Ascending aorta (tissue), 2 donors: ENCODE measurements around the gene KCNAB1. TPM values are rescaled to one million over a fixed set of nuclear protein-coding genes. Genes with fewer than 3 reads are reported as not detected.
"Not testable (repeated sequence)": the region's sequence is repeated elsewhere in the genome, so short reads cannot be mapped to it uniquely, and the experiment has no call there.

Experiments
- DNase-seq, 2 donors: peaks; one replicate each; pipeline ENCODE4 v3.0.0-alpha.2; 2019; ENCODE audit warnings: low spot score in 2 of 2
- H3K27ac ChIP-seq, 2 donors: fragments of 200-600 bp; sonication (generic); one replicate each; pipeline ENCODE4 v1.5.1; 2016 to 2017; ENCODE audit warnings: mild to moderate bottlenecking in 1 of 2
- H3K27me3 ChIP-seq: fragments of 200-600 bp; sonication (generic); one replicate; pipeline ENCODE4 v1.5.1; 2017
- H3K36me3 ChIP-seq, 2 donors: fragments of 200-600 bp; sonication (generic); one replicate each; pipeline ENCODE4 v1.5.1; 2016
- H3K4me1 ChIP-seq, 2 donors: fragments of 200-600 bp; sonication (generic); one replicate each; pipeline ENCODE4 v1.5.1; 2016 to 2017; ENCODE audit warnings: mild to moderate bottlenecking in 1 of 2
- H3K4me3 ChIP-seq, 2 donors: fragments of 200-600 bp; sonication (generic); one replicate each; pipeline ENCODE4 v1.5.1; 2016 to 2017; ENCODE audit warnings: mild to moderate bottlenecking in 1 of 2
- H3K9me3 ChIP-seq, 2 donors: fragments of 200-600 bp; sonication (generic); one replicate each; pipeline ENCODE4 v1.5.1; 2016
- CTCF ChIP-seq, 3 experiments: fragments of 200-600 bp in 2 of 3; fragments of 450-650 bp in 1 of 3; sonication (generic) in 2 of 3; IDR thresholded peaks; one replicate each; pipeline ENCODE4 v1.5.1; 2016 to 2019; ENCODE audit warnings: antibody characterized with exemption in 3 of 3, mild to moderate bottlenecking in 1 of 3, moderate library complexity in 1 of 3
- intact Hi-C: fragments of 100-400 bp; cut with DNase I; formaldehyde crosslinking; loops from one replicate; pipeline ENCODE4 v1.15.1; 2023
- total RNA-seq: library from RNA; depleted of rRNA; stranded (reverse); fragments of >200 nt; gene quantifications from one replicate; pipeline ENCODE4 v1.1.0, GENCODE V29; 2016

The KCNAB1 gene
- total RNA-seq, 1 donor from 2014 or later: 15.1 TPM

GRCh38 chr3:156559321-156559720 is 438.9 kb downstream of the KCNAB1 start:
- TF ChIP-seq CTCF (IDR thresholded peaks at IDR 0.05): no peak
- no peaks in the 10 kb centered on the region for H3K4me1 ChIP-seq
- intact Hi-C loops: loop anchor here (5.0 kb wide), 1 partner anchor 258 kb away; no protein-coding TSS in a partner anchor
- no peak overlapping the region for H3K27ac ChIP-seq
- H3K9me3 ChIP-seq: no peaks in the 10 kb centered on the region
- no peak for DNase-seq
- no peak overlapping the region for H3K4me3 ChIP-seq
- no peaks in the 10 kb centered on the region for H3K36me3 ChIP-seq
- H3K27me3 ChIP-seq: no peaks in the 10 kb centered on the region

GRCh38 chr3:156561533-156561932 is 441.2 kb downstream of the KCNAB1 start:
- Histone ChIP-seq H3K9me3 (no peaks in the 10 kb centered on the region), H3K27me3 (no peaks in the 10 kb centered on the region), H3K4me1 (no peaks in the 10 kb centered on the region), H3K4me3 (no peak overlapping the region), H3K27ac (no peak overlapping the region), H3K36me3 (no peaks in the 10 kb centered on the region)
- no peak for TF ChIP-seq CTCF (IDR thresholded peaks at IDR 0.05)
- intact Hi-C loops: no loop called here
- DNase-seq: no peak

GRCh38 chr3:156562486-156562885 is 442.1 kb downstream of the KCNAB1 start:
- H3K27me3 ChIP-seq, DNase-seq, H3K36me3 ChIP-seq, H3K4me3 ChIP-seq, H3K4me1 ChIP-seq, H3K9me3 ChIP-seq, intact Hi-C loops, H3K27ac ChIP-seq: not testable (repeated sequence)

- intact Hi-C loops: no loop called here
- TF ChIP-seq CTCF (IDR thresholded peaks at IDR 0.05): no peak
- no peak overlapping the region for H3K27ac ChIP-seq
- no peaks in the 10 kb centered on the region for H3K4me1 ChIP-seq
- no peak for DNase-seq
- H3K4me3 ChIP-seq: no peak overlapping the region
- H3K27me3 ChIP-seq: no peaks in the 10 kb centered on the region
- no peaks in the 10 kb centered on the region for H3K36me3 ChIP-seq
- no peaks in the 10 kb centered on the region for H3K9me3 ChIP-seq
Measured at GRCh38 chr3:156563900-156564682, 443.7 kb downstream of the KCNAB1 start.

- H3K36me3 ChIP-seq, DNase-seq, H3K9me3 ChIP-seq, intact Hi-C loops, H3K27me3 ChIP-seq, H3K4me3 ChIP-seq, H3K4me1 ChIP-seq, H3K27ac ChIP-seq: not testable (repeated sequence)
Measured at GRCh38 chr3:156569016-156569415, 448.6 kb downstream of the KCNAB1 start.

- H3K27ac ChIP-seq, H3K27me3 ChIP-seq, H3K4me3 ChIP-seq, H3K9me3 ChIP-seq, H3K36me3 ChIP-seq, intact Hi-C loops, DNase-seq, H3K4me1 ChIP-seq: not testable (repeated sequence)
Measured at GRCh38 chr3:156569881-156570280, 449.5 kb downstream of the KCNAB1 start.

- no peak for DNase-seq
- intact Hi-C loops: no loop called here
- no peaks in the 10 kb centered on the region for H3K27me3 ChIP-seq
- H3K4me1 ChIP-seq: no peaks in the 10 kb centered on the region
- no peak for TF ChIP-seq CTCF (IDR thresholded peaks at IDR 0.05)
- H3K36me3 ChIP-seq: no peaks in the 10 kb centered on the region
- no peak overlapping the region for H3K4me3 ChIP-seq
- no peak overlapping the region for H3K27ac ChIP-seq
- no peaks in the 10 kb centered on the region for H3K9me3 ChIP-seq
Measured at GRCh38 chr3:156575641-156576040, 455.3 kb downstream of the KCNAB1 start.
